NCI-H524 treated with DMSO at 0.1 percent for 48 hours (cell line): ENCODE results near the gene CLSTN1.
"Not testable (repeated sequence)": the region's sequence is repeated elsewhere in the genome, so short reads cannot be mapped to it uniquely, and the experiment has no call there.

Experiments
- DNase-seq: peaks from one replicate; lab custom pipeline; 2025; lab: John Stamatoyannopoulos, UW

CLSTN1 gene

DNA sequence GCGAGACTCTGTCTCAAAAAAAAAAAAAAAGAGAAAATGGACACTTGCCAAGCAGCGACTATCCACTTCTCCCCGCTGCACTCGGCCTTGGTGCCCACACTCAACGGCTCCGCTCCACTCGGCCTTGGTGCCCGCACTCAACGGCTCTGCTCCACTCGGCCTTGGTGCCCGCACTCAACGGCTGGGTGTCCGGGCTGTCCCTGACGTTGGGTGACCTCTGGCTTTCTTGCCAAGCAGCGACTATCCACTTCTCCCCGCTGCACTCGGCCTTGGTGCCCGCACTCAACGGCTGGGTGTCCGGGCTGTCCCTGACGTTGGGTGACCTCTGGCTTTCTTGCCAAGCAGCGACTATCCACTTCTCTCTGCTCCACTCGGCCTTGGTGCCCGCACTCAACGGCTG lies 61.3 kb downstream of the CLSTN1 start:
- DNase-seq = not testable (repeated sequence)

DNA sequence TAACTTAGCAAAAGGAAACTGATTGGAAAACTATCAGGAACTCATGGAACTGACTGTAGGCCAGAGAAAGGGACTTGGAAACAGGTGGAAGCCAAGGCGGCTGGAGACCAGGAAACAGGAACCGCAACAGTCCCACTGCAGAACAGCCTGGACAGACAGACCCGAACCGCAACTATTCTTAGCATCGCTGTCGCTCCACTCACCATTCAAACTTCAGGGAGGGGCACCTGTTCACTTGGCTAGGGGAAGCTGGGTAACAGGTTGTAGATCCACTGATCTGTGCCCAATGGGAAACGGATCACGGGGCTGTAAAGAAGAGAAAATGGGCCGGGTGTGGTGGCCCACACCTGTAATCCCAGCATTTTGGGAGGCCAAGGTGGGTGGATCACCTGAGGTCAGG lies 61.9 kb downstream of the CLSTN1 start:
- DNase-seq = no peak

DNA sequence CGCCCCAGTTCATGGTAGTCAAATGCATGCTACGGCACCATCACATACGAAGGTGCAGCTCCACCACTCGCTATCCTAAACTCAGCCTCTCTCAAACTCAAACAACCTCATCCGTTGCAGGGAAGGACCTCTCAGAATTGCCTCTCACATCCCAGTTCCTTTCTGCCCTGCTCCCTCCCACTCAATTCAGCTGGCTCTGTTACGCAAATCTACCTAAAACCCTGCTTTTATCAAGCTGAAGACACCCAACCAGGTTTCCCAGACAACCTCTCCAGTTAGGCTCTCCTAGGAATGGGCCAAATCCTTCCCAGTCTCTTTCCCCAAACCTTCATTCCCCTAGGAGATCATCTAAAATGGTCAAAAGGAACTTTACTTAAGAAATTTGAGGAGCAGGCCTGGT lies 62.9 kb downstream of the CLSTN1 start:
- no peak for DNase-seq

DNA sequence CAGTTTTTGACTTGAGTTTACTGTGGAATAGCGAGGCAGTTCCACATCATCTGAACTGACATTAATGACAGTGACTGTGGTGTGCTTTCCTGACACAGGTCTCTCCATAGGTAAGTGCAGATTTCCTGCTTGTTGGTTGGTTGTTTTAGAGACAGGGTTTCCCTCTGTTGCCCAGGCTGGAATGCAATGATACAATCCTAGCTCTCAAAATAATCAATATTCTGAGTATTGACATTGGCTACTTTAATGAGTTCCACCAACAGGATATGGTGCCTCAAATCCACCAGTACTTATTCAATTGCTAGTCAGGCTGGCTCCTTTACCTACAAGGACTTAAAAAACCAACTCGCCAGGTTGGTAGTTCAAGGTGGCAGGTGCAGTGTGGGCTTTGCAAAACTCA lies 63.8 kb downstream of the CLSTN1 start:
- no peak for DNase-seq

DNA sequence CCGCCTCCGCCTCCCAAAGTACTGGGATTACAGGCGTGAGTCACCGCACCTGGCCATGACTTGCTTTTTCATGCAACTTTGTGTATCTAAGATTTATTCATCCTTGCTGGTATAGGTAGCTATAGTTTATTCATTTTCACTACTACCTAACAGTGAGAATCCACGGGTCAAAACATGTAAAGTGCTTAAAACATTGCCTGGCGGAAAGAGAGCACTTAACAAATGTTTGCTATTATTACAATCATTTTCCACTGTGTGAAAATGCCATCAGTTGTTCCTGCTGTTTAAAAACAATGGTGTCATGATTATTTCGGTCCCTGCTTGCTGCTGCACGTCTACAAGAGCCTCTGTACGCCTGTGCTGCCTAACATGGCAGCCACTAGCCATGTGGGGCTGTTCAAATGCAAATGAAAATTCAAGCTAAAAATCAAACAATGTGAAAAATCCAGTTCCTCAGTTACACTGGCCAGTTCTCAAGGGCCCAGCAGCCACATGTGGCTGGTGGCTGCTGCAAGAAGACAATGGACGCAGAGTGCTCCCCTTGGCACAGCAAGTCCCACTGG lies 65.1 kb downstream of the CLSTN1 start:
- DNase-seq = no peak

DNA sequence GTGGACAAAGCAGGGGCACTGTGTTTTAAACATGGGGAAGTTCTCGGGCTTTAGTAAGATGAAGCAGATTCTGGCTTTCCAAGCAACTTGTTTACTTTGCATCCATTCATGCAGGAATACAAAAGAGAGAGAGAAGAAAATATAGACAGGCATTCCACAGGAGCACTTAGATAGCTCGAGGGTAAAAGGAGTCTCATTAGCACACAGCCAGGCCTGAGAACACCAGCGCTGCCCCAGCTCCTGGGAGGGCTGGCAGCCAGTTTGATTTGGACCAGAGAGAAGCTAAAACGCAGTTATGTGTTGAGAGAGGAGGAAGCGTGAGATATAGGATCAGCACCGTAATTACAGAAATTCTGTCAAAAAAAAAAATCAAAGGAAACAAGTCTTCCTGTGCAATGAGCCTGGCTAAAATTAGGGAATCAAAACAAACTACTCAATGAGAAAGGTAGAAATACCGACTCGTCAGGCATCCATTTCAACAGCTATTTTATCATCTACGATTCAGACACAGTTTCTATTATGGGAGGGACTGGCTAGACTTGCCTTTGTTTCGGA lies 68.2 kb downstream of the CLSTN1 start:
- no peak for DNase-seq

DNA sequence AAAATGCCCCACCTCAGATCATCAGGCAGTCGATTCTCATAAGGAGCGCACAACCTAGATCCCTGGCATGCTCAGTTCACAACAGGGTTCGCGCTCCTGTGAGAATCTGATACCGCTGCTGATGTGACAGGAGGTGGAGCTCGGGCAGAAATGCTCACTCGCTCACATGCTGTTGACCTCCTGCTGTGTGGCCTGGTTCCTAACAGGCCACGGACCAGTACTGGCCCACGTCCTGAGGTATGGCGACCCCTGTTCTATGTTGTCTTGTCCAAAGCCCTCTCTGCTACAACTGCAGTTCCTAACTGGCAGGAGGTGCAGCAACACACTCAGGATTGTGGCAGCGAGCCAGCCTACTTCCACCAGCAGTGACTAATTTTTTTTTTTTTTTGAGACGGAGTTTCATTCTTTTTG lies 70.6 kb downstream of the CLSTN1 start:
- no peak for DNase-seq

DNA sequence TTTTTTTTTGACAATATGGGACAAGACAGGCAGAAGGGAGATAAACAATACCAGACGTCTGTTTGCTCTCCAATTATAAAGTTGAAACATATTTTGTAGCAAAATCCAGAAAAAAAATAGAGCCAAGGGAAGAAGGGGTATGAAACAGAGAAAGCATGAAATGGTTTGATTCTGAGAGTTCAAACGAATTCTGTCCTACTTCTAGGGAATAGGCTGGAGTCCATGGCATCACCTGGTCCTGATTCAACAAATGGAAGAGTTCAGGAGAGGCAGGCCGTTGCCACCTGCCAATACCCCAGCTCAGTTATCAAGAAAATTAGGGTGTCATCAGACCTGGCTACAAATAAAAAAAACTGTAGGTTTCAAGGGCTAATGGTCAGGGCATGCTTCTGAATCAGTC lies 71.8 kb downstream of the CLSTN1 start:
- no peak for DNase-seq

DNA sequence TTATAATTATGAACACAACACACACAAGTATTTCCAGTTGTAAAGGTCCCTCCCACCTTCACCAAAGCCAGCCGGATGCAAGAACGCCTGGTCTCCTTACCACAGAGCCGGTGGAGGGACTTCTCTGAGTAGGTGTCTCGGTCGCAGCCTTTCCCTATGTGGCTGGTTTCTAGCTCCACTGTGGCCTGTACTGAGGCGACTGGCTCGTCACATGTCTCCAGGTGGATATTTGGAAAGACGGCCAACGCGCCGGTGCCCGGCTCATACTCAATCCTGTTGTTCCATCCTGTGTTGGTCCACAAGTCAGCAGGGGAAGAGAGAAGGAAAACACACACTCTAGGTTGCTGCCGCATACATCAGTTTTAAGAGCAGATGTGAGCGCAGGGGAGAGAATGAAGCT lies 74.4 kb downstream of the CLSTN1 start:
- DNase-seq = no peak

DNA sequence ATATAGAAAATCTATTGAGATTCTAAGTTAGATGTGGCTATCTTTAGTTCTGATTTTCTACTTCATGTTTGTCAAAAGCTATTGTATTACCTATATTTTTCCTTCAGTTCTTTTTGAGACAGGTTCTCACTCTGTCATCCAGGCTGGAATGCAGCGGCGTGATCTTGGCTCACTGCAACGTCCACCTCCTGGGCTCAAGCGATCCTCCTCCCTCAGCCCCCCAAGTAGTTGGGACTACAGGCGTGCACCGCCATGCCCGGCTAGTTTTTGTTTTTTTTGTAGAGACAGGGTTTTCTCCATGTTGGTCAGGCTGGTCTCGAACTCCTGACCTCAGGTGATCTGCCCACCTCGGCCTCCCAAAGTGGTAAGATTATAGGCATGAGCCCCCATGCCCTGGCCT lies 75.4 kb downstream of the CLSTN1 start:
- DNase-seq = not testable (repeated sequence)

DNA sequence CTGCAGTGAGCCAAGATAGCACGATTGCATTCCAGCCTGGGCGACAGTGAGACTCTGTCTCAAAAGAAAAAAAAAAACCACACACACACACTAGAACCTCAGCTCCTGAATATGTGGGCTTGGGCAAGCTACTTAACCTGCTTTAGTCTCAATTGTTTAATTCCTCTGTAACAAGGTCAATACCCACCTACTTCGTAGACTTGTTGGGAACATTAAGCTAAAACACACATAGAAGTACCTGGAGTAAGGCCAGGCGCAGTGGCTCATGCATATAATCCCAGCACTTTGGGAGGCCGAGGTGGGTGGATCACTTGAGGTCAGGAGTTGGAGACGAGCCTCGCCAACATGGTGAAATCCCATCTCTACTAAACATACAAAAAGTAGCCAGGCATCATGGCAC lies 77.1 kb downstream of the CLSTN1 start:
- DNase-seq = no peak

DNA sequence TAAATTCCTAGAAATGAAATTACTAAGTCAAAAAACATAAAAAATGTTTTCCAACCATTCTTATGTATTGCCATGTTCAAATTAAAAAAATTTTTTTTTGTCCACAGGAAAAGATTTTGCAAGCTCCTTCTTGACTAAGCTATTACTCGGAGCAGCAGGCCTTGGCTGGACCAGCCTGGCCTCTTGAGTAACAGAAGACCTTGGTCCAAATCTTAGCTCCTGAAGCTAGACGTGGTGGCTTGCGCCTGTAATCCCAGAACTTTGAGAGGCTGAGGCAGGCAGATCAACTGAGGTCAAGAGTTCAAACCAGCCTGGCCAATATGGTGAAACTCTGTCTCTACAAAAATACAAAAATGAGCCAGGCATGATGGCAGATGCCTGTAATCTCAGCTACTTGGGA lies 77.6 kb downstream of the CLSTN1 start:
- DNase-seq = no peak

DNA sequence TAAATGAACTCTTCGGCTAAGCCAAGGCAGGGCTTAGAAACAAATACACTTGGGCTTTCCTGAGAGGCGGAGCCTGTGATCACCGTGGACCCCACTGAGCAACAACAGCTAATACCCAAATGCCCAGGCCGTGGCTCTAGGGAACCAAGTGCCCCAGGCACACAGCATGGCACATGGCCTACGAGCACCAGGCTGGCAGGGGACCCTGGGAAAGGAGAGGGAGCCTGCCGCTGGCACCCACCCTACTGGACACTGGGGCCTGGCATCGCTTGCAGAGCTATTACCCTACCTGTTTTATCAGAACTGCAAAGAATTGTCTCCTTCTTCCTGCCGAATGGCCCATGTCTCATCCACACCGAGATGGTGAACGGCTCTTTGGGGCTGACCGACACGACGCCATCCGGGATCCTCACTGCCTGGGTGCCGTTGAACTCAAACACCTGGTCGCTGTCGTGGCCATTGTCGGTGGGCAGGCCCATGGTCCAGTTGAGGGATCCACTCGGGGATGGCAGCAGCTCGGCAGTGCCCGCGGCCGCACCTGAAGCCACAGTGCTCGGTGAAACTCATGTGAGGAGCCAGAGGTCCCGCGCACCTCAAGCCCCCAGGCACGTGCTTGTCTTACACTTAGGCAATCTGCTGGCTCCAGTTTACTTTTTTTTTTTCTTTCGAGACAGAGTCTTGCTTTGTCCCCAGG lies 79.5 kb downstream of the CLSTN1 start:
- no peak for DNase-seq

DNA sequence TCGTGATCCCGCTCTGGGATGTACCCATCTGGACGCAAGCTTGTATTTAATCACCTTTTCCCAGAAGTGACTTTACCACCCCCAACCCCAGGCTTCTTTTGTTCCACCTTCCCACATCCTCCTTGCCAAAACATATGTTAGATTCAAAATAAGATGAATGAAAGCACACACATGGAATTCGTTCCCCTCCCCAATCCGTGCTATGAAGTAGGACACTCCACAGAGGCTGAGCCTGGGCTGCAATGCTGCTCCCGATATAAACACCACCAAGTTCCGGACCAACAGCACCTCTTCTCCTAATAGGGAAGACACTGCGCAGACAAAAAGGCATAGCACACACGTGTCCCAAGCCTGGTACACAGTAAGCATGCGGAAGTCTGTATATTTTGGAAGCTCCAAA lies 86.1 kb downstream of the CLSTN1 start:
- no peak for DNase-seq

DNA sequence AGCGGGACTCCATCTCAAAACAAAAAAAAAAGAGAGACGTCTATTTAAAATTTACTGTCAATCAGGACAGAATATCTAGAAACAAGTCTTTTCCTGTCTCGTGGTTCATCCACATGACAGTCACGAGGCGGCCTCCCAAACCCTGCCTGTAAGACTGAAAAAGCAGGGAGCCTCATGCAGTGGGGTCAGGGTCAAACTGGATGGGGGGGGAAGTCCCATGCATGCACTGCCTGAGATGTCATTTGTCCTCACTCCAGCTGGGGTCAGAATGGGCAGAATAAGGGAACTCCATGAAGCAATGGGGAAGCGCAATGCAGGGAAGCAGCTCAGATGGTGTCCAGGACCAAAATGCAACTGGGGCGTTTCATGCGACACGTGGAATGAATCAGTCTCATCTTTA lies 86.7 kb downstream of the CLSTN1 start:
- DNase-seq = no peak

DNA sequence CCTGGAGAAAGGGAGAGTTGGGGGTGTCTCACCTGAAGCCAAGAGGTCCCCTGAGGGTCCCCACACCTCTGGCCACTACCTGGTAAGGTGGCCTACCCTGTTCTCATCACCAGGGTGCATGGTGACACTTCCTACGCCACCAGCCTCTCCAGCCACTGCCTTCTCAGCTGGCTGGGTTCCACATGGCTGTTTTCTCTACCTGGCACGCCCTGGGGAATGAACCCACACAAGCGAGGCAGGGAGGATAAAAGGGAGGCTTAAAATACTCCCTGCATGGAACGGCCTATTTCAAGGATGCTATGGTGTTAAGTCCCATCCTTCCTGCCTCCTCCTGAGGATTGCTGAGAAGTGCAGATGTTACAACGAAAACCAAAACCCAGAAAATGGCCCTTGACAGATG lies 87.5 kb downstream of the CLSTN1 start:
- DNase-seq = no peak

DNA sequence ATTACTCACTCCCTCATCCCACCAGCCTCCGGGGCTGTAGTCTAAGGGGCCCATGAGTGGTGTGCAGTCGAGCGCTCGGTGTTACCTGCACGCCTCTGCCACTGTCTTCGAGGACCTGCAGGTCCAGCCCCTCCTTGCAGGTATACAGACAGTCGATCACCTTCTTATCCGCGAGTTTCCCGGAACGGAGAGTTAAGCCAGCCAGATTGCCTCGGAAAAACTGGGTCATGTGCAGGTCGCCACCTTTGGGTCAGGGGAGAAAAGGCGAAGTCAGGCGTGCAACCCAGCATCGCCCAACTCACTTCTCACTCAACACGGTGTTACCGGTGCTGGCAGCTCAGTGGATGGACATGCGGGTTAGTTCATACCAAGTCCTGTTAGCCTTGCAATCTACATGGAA lies 88.0 kb downstream of the CLSTN1 start:
- DNase-seq = no peak

DNA sequence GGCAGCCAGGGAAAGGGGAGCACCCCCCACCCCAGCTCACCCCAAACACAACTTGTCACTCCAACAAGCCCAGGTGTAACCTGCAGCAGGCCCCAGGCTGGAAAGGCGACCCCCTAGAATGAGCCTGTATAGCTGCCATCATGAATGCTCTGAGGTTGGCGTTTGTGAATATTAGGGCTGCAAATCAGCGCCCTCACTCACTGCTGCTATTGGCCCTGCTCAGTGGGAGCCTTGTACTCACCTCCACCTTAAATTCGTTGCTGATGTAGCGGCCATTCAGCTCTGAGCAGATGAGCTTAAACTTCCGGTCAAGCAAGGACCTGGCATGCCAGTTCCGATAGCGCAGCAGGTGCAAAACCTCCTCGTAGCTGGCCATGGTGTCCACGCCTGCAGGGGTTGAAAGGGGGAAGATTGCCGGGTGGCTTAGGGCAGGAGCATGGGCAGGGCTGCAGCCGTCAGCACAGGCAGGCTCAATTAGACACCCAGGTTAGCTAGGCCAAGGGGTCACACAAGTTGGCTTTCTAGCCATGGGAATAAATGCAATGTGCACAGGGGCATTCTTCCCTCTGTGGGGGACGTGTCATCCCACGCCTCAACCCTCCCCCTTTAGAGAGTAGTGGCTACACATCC lies 90.5 kb downstream of the CLSTN1 start:
- no peak for DNase-seq

DNA sequence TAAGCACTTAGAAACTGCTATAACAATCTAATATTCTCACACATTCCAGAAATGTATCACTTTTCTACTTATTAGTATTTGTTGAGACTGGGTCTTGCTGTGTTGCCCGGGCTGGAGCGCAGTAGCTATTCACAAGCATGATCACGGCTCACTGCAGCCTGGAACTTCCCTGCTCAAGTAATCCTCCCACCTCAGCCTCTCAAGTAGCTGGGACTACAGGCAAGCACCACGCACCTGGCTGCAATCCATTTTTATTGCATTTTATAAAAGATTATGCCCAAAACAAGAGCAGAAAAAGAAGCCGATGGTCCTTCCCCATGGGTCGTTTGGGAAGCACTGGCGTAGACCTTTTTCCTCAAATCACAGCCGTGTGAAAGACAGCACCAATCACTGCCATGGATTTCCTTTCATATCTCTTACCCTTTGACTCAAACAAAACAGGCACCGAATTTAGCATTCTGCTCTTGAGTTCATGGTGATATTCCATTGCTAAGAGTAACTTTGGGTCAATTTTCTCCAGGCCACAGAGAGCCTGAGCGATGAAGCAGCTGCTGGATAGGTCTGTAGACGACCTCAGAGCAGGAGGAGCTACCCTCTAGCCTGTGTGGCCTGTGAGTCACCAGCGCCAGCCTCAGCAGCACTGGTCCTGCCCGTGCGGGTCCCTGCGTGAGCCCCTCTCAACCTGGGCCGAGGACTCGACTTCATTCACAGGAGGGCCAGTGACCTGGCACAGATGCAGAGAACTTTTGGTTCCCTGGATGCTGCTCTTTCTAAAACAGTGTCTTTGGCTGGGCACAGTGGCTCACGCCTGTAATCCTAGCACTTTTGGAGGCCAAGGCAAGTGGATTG lies 91.4 kb downstream of the CLSTN1 start:
- DNase-seq = no peak

DNA sequence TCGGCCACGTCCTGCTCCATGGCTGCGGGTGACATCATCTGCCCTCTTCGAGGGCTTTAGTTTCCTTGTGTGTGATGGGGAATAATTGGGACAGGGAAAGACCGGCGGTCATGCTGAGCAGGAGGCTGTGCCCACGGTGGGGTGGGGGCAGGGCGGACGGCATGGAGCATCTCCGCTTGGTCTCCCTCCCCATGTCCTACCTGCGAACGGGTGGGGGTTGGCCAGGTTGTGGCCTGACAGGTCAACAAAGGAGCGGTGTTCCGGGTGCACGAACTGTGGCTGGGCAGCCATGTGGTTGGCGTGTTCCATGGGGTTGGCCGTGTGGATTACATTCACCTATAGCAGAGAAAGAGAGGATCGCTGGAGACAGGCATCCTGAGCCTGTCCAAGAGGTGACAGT lies 92.2 kb downstream of the CLSTN1 start:
- no peak for DNase-seq

DNA sequence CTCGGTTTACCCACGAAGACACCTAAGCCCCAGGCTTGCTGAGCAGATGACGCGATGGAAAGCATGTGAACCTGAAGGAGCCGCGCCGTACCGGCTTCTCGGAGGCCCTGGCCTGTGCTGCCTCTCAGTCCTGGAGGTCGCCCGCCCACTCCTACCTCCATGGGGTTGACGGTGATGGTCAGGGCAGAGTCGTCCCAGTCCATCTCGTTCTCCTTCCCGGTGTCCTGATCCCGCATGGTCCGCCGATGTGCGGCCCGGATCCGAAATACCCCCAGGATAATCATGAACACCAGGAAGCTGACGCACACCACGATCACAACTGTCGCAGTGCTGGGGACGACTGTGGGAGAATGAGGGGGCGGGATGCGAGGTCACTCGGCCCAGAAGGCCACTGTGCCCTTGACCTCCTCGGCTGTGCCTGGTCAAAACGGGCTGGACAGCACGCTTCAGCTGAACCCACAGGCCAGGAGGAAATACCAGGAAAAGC lies 92.7 kb downstream of the CLSTN1 start:
- no peak for DNase-seq
